ENCODE data around the gene RPS15. TPM values are rescaled to one million over a fixed set of nuclear protein-coding genes. Genes with fewer than 3 reads are reported as not detected.

Gene RPS15
- total and polyA plus RNA-seq, 2 donors: 507 to 3,233 TPM

DNA sequence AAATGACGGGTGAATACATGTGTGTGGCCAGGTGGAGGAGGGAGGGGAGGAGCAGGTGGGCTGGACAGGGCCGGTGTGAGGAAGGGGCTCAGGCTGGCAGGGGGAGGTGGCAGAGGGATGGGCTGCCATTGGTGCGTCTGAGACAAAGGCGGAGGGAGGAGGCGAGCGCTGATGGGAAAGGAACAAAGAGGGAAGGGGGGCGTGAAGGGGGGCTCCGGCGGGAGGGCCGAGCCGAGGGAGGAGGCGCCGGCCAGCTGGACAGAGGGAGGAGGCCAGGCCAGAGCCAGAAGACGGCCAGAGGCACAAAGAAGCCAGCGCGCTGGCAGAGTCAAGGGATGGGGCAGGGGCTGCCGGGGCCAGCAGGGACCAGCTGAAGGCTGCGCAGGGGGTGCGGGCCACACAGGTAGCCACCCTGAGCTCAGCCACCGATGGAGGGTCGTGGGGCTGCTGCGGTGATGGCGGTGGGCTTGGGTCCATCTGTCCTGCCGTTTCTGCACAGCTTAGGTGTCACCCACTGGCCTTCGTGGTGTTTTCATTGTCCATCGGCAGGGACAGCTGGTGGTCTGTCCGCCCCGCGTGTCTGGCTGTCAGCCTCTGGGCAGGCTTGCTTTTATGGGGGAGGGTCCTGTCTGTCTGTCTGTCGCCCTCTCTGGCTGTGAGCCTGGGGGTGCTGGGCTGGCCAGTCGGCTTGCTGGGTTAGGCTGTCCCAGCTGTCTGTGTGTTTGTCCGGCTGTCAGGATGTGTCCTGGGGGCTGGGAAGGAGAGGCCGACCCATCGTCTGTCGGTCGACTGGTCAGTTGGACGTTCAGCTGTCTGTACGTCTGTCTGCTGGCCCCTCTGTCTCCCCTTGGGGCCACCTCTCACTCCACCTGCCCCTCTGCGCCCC is 14.0 kb downstream of the RPS15 start:
- WGBS: 30% methylated on average over 39 of the region's 39 CpGs
- no peaks in the 10 kb centered on the region for H3K4me1 ChIP-seq (ENCODE audit: insufficient read depth)

GRCh38 chr19:1452802-1453524 is 14.8 kb downstream of the RPS15 start:
- H3K36me3 ChIP-seq (ENCODE audit: insufficient read depth): no peaks in the 10 kb centered on the region
- no peaks in the 10 kb centered on the region for H3K4me1 ChIP-seq (ENCODE audit: insufficient read depth)
- DNase-seq (ENCODE audit: extremely low spot score): no peak
- 62% methylated on average over 30 of the region's 30 CpGs for WGBS
- no peak overlapping the region for H3K4me3 ChIP-seq (ENCODE audit: low read depth, low read length)
- H3K27ac ChIP-seq (ENCODE audit: low read depth): no peak overlapping the region

More for the DNA sequence above, 14.0 kb downstream of the RPS15 start:
- Histone ChIP-seq H3K36me3 (ENCODE audit: insufficient read depth) (no peaks in the 10 kb centered on the region), H3K4me3 (ENCODE audit: low read depth, low read length) (no peak overlapping the region), H3K27ac (ENCODE audit: low read depth) (no peak overlapping the region)
- no peak for DNase-seq (ENCODE audit: extremely low spot score)

GRCh38 chr19:1453525-1454364 is 15.5 kb downstream of the RPS15 start:
- H3K27ac ChIP-seq (ENCODE audit: low read depth): no peak overlapping the region
- no peaks in the 10 kb centered on the region for H3K4me1 ChIP-seq (ENCODE audit: insufficient read depth)
- no peak overlapping the region for H3K4me3 ChIP-seq (ENCODE audit: low read depth, low read length)
- no peak for DNase-seq (ENCODE audit: extremely low spot score)
- 30% methylated on average over 33 of the region's 33 CpGs for WGBS
- H3K36me3 ChIP-seq (ENCODE audit: insufficient read depth): no peaks in the 10 kb centered on the region

GRCh38 chr19:1455002-1455335 is 16.8 kb downstream of the RPS15 start:
- no peak overlapping the region for H3K4me3 ChIP-seq (ENCODE audit: low read depth, low read length)
- no peaks in the 10 kb centered on the region for H3K4me1 ChIP-seq (ENCODE audit: insufficient read depth)
- H3K36me3 ChIP-seq (ENCODE audit: insufficient read depth): no peaks in the 10 kb centered on the region
- no peak for DNase-seq (ENCODE audit: extremely low spot score)
- H3K27ac ChIP-seq (ENCODE audit: low read depth): no peak overlapping the region
- WGBS: 11% methylated on average over 22 of the region's 22 CpGs

DNA sequence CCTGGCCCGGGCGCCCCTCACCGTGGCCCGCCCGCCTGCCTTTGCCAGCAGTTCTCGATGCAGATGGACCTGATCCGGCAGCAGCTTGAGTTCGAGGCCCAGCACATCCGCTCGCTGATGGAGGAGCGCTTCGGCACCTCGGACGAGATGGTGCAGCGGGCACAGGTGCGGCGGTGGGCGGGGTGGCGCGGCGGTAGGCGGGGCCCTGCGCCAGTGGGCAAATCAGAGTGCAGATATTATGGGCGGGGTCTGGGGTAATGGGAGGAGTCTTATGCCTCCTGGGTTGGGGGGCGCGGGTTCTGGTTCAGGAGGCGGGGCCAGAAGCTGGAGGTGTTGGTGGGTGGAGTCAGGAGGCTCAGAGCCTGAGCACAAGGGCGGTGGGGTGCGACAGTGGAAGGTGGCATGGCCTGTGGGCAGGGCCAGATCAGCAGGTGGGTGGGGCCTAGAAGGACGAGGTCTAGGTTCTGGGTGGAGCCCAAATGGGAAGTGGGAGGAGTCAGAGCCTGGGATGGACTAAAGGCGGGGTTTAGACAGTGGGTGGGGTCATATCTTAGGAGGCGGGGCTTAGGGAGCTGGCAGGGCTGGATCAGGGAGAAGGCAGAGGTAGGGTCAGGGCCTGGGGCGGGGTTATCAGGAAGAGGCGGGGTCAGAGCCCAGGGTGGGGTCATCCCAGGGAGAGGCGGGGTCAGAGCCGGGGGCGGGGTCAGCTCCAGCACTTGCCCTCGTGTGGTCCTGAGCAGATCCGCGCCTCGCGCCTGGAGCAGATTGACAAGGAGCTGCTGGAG is 17.3 kb downstream of the RPS15 start:
- Histone ChIP-seq H3K27ac (ENCODE audit: low read depth) (no peak overlapping the region), H3K4me3 (ENCODE audit: low read depth, low read length) (no peak overlapping the region), H3K4me1 (ENCODE audit: insufficient read depth) (no peaks in the 10 kb centered on the region), H3K36me3 (ENCODE audit: insufficient read depth) (no peaks in the 10 kb centered on the region)
- 6% methylated on average over 42 of the region's 42 CpGs for WGBS
- no peak for DNase-seq (ENCODE audit: extremely low spot score)

DNA sequence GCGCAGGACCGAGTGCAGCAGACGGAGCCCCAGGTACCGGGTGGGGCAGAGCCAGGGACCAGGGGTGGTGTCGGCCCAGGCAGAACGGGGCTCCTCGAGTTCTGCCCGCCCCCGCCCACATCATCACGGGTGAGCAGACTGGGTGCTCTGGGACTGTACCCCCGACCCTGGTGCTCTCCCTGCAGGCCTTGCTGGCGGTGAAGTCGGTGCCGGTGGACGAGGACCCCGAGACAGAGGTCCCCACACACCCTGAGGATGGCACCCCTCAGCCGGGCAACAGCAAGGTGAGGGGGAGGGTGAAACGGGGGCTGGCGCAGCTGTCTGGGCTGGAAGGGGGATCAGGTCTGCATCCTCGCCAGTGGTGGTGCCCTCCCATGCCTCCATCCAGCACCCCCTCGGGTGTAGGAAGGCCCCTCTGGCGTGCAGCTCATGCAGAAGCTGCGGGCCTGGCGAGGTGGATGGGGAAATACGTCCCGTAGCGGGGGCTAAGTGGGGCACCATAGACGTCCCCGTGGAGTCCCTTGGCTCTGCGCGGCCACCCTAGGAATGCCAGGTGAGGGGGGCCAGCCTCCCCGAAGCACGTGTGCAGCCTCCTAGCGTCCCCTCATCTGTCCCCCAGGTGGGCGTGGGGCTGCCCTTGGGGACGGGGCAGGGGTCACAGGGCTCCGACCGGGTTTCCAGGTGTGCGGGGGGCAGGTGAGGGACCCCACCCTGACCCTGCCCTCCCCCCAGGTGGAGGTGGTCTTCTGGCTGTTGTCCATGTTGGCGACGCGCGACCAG is 18.1 kb downstream of the RPS15 start:
- no peak overlapping the region for H3K4me3 ChIP-seq (ENCODE audit: low read depth, low read length)
- H3K36me3 ChIP-seq (ENCODE audit: insufficient read depth): no peaks in the 10 kb centered on the region
- no peak for DNase-seq (ENCODE audit: extremely low spot score)
- WGBS: 38% methylated on average over 43 of the region's 43 CpGs
- no peak overlapping the region for H3K27ac ChIP-seq (ENCODE audit: low read depth)
- no peaks in the 10 kb centered on the region for H3K4me1 ChIP-seq (ENCODE audit: insufficient read depth)

DNA sequence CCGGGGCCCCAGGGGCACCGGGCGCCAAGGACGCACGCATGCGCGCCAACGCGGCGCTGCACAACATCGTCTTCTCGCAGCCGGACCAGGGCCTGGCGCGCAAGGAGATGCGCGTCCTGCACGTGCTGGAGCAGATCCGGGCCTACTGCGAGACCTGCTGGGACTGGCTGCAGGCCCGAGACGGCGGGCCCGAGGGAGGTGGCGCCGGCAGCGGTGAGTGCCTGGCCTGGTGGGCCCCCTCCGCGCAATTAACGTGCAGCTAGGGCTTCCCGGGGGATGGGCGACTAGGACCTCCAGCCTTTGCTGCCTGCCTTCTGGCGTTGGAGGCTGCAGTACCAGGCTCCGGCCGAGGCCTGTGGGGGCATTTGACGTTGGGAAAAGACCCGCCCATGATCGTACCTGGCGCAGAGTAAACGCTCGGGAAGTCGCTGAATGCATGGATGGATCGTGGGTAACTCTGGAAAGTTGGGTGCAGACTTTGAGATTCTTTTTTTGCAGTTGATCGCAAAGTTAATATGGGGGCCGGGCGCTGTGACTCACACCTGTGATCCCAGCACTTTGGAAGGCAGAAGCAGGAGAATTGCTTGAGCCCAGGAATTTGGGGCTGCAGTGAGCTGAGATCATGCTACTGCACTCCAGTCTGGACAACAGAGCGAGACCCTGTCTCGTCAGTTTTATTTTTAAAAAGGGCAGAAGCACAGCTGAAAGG is 19.0 kb downstream of the RPS15 start:
- H3K27ac ChIP-seq (ENCODE audit: low read depth): no peak overlapping the region
- no peak overlapping the region for H3K4me3 ChIP-seq (ENCODE audit: low read depth, low read length)
- WGBS: 16% methylated on average over 48 of the region's 48 CpGs
- no peak for DNase-seq (ENCODE audit: extremely low spot score)
- no peaks in the 10 kb centered on the region for H3K36me3 ChIP-seq (ENCODE audit: insufficient read depth)
- no peaks in the 10 kb centered on the region for H3K4me1 ChIP-seq (ENCODE audit: insufficient read depth)

GRCh38 chr19:1457892-1458291 is 19.7 kb downstream of the RPS15 start:
- 81% methylated on average over 16 of the region's 16 CpGs for WGBS
- no peaks in the 10 kb centered on the region for H3K36me3 ChIP-seq (ENCODE audit: insufficient read depth)
- no peaks in the 10 kb centered on the region for H3K4me1 ChIP-seq (ENCODE audit: insufficient read depth)
- no peak overlapping the region for H3K27ac ChIP-seq (ENCODE audit: low read depth)
- DNase-seq (ENCODE audit: extremely low spot score): no peak
- H3K4me3 ChIP-seq (ENCODE audit: low read depth, low read length): no peak overlapping the region

DNA sequence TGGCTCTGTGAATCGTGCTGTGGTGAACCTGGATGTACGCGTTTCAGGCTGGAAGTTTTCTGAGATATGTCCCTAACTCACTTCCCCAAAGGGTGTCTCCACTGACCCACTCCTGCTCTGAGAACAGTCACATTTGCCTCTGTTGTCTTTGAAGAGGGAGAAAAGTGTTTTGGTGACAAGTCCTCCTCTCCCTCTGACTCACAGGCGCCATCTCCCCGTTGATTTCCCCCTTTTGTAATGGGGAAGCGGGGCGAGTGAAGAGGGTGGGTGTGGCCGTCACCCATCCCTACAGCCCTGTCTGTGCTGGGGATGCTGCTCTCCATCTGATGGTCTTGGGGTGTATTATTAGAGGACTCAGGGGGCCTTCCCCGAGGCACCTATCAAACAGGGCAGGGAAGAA is 21.3 kb downstream of the RPS15 start:
- Histone ChIP-seq H3K36me3 (ENCODE audit: insufficient read depth) (no peaks in the 10 kb centered on the region), H3K4me3 (ENCODE audit: low read depth, low read length) (no peak overlapping the region), H3K27ac (ENCODE audit: low read depth) (no peak overlapping the region), H3K4me1 (ENCODE audit: insufficient read depth) (no peaks in the 10 kb centered on the region)
- WGBS: 72% methylated on average over 9 of the region's 9 CpGs
- no peak for DNase-seq (ENCODE audit: extremely low spot score)

GRCh38 chr19:1460033-1460995 is 22.1 kb downstream of the RPS15 start:
- no peaks in the 10 kb centered on the region for H3K4me1 ChIP-seq (ENCODE audit: insufficient read depth)
- H3K4me3 ChIP-seq (ENCODE audit: low read depth, low read length): no peak overlapping the region
- WGBS: 95% methylated on average over 36 of the region's 36 CpGs
- no peak for DNase-seq (ENCODE audit: extremely low spot score)
- H3K36me3 ChIP-seq (ENCODE audit: insufficient read depth): no peaks in the 10 kb centered on the region
- H3K27ac ChIP-seq (ENCODE audit: low read depth): no peak overlapping the region

DNA sequence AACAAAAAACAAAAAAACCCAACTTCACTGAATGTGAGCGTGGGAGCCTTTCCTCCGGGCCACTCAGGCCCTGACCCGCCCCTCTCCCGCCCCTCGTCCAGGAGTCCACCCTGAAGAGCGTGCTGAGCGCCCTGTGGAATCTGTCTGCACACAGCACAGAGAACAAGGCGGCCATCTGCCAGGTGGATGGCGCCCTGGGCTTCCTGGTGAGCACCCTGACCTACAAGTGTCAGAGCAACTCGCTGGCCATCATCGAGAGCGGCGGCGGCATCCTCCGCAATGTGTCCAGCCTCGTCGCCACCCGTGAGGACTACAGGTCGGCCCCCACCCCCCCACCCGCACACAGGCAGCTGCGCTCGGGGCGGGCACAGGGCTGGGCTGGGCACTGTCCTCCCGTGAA is 23.7 kb downstream of the RPS15 start:
- no peak overlapping the region for H3K27ac ChIP-seq (ENCODE audit: low read depth)
- no peaks in the 10 kb centered on the region for H3K36me3 ChIP-seq (ENCODE audit: insufficient read depth)
- peaks cover 3% of the 10 kb centered on the region for H3K4me1 ChIP-seq (ENCODE audit: insufficient read depth)
- H3K4me3 ChIP-seq (ENCODE audit: low read depth, low read length): no peak overlapping the region
- WGBS: 94% methylated on average over 24 of the region's 24 CpGs
- DNase-seq (ENCODE audit: extremely low spot score): no peak
